GM18867 (cell line): ENCODE measurements around the gene ATXN1L.
A peak's percentile ranks its signal among the peaks of the same experiment; 100 is the strongest.
"Not testable (repeated sequence)": the region's sequence is repeated elsewhere in the genome, so short reads cannot be mapped to it uniquely, and the experiment has no call there.

Experiments used
- ATAC-seq: cut with Tn5 transposase; IDR thresholded peaks from one replicate; pipeline ENCODE4 v1.9.1; 2021; ENCODE audit warnings: mild to moderate bottlenecking, moderate library complexity; ENCODE audit not compliant: unreplicated experiment

The ATXN1L gene

DNA sequence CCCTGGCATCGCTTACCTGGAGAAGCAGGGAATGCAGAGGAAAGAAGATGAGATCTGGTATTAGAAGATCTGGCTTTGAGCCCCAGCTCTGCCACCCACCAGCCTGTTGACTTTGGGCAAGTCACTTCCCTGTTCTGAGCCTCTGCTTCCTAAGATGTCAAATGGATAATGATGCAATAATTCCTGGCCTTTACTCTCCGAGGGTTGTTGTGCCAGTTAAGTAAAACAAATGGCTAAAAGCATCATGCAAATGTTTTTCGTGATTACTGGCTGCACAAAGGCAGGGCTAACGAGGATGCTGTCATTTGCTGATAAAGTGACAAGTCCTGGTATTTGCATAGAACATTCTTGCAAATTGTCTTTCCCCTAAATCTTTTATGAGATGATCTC lies 39.5 kb downstream of the ATXN1L start:
- ATAC-seq: no peak

DNA sequence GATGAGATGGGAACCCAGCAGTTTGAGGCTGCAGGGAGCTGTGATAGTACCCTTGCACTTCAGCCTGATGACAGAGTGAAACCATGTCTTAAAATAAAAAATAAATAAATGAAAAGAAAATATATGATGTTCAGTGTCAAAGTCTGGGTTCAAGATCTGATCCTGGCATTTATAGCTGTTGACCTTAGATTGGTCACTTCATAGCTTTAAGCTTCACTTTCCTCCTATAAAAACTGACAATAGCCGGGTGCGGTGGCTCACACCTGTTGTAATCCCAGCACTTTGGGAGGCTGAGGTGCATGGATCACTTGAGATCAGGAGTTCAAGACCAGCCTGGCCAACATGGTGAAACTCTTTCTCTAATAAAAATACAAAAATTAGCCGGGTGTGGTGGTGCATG lies 43.4 kb downstream of the ATXN1L start:
- ATAC-seq: no peak

DNA sequence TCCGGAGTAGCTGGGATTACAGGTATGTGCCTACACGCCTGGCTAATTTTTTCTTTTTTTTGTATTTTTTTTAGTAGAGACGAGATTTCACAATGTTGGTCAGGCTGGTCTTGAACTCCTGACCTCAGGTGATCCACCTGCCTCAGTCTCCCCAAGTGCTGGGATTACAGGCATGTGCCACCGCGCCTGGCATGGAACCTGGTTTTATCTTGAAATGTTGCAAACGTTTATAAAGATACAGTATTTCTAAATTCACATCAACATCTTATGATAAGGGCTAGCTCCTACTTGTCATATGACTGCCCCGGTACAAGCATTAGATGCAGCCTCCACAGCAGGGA lies 48.1 kb downstream of the ATXN1L start:
- ATAC-seq: no peak

DNA sequence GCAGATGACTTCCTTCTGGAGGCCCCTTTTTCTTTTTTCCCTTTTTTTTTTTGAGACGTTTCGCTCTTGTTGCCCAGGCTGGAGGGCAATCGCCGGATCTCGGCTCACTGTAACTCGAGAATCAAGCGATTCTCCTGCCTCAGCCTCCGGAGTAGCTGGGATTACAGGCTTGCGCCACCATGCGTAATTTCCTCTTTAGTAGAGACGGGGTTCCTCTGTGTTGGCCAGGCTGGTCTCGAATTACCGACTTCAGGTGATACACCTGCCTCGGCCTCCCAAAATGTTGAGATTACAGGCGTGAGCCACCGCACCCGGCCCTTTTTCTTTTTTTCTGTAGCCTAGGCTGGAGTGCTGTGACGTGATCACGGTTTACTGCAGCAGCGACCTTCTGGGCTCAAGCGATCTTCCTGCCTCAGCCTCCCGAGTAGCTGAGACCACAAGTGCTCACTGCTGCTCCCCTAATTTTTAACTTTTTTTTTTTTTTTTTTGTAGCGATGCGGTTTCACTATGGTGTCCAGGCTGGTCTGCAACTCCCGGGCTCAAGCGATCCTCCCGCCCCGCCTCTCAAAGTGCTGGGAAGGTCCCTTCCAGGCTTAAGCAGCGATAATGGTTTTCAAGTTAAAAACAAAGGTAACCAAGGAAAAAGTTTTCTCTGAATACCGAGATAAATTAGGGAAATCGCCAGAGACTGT lies 48.6 kb downstream of the ATXN1L start:
- ATAC-seq: peak; percentile 25

DNA sequence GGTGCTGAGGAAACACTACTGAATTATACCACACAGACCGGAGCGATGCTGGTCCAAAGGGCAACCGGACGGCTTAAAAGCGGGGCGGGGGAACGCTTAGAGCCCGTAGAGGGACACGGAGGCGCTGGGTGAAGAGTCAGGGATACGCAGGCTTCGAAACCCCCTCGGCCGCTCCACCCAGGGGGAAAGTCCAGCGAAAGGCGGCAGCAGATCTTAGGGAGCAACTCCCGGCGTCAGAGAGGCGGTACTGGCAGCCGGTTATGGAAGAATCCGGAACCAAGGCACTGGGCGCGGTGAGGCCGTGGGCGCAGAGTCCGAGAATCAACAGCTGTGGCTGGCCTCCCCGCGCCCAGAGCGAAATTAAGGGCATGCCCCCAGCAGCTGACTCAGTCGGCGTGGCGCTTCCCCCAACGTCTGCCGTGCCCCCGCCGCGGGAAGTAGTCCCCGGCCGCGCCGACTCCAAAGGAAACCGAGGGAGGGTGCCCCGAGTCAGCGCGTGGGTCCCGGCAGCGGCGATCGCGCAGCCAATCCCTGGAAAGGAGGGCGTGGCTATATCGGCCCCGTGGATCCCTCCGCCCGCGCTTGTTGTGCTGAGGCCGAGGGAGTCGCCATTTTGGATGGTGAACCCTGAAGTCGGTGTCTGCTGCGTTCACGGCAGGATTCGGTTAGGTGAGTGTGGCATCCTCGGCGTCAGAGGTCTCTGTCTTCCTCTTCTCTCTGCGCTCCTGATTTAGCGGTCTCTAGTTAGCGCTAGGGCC lies 49.3 kb downstream of the ATXN1L start, which contains the start of gene IST1:
Gene IST1, plus strand, starts transcription at position 611 of the 758 bp plus-strand sequence. CDS start 20,110 bp downstream, outside the sequence.
- ATAC-seq: peak; percentile 81

DNA sequence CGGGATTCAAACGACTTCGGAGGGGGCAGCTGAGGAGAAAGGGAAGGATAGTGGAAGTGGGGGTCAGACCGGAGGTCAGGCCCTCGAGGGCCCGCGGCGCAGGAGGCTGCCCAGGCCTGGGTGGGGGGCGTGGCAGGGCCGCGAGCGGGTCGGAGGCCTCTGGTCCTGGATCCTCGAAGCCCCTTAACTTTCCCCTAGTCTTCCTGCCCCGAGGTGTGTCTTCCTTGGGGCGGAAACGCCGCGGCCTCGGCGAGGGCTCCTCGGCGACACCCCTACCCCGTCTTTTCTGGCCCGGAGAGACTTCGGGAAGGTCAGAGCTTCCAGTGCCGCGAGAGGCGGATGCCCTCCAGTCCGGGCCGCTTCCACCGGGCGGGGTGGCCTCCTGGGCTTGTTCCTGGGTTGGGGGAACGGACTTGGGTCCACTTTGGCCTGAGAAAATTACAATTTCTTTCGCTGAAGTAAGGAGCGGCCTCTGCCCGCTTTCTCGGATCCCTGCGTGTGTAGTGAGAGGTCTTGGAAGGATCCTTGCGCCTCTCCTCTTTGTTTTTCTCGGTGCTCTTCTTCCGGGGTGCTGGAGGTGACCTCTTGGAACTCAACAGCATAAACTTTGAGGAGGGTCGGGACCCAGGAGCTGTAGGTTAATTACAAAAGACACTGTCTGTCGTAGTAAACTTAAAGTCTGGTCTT lies 50.0 kb downstream of the ATXN1L start:
- ATAC-seq: peak; percentile 22

DNA sequence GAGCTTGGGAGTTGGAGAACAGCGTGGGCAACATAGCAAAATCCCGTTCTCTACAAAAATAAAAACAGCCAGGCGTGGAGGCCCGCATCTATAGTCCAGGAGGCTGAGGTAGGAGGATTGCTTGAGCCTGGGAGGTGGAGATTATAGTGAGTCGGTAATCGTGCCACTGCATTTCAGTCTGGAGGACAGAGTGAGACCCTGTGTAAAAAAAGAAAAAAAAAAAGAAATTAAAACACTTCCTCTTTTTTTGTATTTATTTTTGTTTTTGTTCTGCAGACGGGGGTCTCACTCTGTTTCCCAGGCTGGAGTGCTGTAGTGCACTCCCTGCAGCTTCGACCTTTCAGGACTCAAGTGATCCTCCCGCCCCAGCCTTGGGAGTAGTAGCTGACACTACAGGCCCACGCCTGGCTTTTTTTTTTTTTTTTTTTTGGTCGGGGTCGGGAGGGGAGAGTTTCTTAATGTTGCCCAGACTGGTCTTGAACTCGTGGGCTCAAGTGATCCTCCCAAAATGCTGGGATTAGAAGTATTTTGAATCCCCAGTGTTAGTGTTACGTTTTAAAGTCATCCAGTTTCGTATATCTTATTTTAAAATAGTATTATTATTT lies 51.1 kb downstream of the ATXN1L start:
- no peak for ATAC-seq

DNA sequence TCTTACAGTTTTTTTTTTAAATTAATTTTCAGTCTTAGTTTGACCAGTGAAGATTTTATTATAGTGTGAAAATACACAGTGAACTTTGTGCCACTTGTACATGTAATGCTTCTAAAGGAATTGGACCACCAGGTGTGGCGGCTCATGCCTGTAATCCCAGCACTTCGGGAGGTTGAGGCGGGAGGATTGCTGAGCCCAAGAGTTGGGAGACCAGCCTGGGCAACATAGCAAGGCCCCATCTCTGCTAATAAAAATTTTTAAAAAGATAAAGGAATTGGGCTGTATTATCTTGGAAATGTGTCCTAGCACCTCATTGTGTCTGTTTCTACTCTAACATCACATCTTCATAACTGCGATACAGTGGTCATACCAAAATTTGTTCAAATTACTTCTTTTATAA lies 53.4 kb downstream of the ATXN1L start:
- ATAC-seq: no peak

DNA sequence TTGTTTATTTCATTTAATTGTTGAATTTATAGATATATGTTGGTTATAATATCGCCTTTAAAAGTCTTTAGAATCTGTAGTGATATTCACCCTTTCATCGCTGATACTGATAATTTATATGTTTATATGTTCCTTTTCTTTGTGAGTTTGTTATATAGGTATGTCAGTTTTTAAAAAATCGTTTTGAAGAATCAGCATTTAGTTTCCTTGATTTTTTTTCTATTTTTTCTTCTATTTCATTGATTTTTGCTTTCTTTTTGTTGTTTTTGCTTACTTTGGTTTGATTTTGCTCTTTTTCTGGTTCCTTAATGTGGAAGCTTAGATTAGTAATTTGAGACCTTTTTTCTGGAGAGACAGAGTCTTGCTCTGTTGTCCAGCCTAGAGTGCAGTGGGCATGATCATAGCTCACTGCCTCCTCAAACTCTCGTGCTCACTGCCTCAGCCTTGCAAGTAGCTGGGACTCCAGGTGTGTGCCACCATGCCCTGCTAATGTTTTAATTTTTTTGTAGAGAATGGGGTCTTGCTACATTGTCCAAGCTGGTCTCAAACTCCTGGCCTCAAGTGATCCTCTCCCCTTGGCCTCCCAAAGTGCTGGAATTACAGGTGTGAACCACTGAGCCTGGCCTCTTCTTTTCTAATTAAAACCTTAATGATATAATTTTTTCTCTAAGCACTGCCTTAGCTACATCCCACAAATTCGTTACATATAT lies 57.0 kb downstream of the ATXN1L start:
- ATAC-seq: no peak

DNA sequence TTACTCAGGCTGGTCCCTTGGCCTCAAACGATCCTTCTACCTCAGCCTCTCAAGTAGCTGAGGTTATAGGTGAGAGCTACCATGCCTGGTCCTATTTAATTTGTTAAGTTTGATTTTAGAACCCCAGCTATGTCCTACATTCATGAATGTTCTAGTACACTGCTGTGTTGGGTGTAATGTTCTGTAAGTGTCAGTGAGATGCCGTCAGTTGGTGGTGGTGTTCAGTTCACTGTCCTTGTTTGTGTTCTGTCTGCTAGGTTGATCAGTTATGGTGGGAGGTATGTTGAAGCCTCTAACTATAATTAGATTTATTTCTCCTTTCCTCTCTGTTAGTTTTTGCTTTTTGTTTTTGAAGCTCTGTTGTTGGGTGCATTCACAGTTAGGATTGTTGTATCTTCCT lies 57.8 kb downstream of the ATXN1L start:
- no peak for ATAC-seq

DNA sequence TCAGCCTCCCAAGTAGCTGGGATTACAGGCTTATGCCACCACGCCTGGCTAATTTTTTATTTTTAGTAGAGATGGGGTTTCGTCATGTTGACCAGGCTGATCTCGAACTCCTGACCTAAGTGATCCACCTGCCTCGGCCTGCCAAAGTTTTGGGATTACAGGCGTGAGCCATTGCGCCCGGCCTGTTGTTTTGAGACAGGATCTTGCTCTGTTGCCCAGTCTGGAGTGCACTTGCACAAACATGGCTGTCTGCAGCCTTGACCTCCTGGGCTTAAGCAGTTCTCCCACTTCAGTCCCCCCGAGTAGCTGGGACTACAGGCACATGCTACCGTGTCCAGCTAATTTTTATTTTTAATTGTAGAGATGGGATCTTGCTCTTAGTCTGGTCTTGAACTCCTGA lies 58.5 kb downstream of the ATXN1L start:
- no peak for ATAC-seq

DNA sequence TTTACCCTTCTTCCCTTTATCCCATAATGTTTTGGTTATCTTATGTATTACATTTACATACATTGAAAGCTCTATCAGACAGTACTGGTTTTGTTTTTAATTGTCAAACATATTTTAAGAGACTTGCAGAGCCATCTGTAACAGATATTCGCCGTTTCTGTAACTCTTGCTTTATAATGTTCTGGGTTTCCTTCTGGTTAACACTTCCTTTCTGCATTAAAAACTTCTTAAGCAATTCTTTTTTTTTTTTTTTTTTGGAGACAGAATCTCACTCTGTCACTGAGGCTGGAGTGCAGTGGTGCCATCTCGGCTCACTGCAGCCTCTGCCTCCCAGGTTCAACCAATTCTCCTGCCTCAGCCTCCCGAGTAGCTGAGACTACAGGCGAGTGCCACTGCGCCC lies 60.0 kb downstream of the ATXN1L start:
- ATAC-seq: not testable (repeated sequence)
